GM18909 (cell line): Measurements from ENCODE around the gene PARD3B.

Experiments used
- ATAC-seq: cut with Tn5 transposase; IDR thresholded peaks from one replicate; pipeline ENCODE4 v1.9.1; 2021; ENCODE audit warnings: mild to moderate bottlenecking; ENCODE audit not compliant: unreplicated experiment, poor library complexity

Gene PARD3B

DNA sequence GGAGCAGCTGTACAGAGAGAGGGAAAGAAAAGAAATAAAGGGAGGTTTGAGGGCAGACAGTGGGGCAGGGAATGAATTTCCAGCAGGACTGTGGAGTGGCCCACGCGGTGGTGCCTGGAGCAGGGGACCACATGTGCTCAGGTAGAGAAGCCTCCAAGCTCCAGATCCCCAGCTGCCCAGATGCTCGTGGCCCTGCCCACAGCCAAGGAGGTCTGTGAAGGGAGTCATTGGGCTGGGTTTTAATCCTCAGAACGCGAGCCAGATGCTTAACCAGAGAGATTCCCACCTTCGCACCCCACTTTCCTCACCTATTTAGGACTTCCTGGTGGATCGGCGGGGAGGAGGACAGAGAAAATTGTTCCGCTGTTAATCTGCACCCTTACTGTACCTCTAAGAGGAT, 369.4 kb downstream of the PARD3B start:
- ATAC-seq = no peak

DNA sequence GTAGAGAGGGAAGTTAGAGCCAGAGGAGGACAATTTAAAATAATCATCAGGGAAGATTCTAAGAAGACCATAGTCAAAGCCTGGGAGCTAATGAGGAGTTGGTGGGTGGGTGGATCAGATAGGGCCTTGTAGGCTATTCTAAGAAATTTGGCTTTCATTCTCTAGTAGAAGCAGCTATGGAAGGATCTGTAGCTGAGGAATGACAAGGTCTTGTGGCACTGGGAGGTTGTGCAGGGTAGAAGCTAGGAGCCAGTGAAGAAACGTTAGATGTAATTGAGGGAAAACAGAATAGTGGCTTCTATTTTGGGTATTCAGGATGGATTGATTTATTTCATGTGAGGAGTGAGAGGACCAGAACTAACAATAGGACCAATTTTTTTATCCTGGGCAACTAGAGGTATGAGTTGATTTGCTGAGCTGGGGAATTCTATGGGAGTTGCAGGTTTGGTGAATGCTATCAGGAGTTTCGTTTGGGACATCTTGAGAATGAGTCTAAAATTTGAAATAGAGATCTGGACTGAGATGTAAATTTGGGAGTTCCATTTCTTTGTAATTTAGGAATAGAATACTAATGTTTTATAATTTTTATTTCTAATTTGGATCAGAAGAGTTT, 371.9 kb downstream of the PARD3B start:
- ATAC-seq = no peak

DNA sequence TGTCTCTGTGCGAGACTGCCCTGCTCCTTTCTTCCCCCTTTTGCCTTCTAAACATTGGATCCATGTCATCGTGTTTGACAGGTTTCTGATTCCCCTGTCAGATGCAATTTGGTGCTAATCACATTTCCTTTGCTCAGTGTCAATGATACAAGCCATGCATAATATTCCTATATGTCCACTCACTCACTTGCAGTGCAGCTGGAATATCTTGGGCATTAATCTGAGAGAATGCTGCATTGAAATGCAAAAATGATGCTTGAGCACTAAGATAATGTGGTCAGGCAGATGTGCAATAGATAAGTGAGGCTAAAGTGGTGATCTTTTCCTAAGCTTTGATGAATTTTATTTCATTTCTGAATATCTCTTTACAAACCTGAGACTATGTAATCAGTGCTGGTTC, 375.5 kb downstream of the PARD3B start:
- ATAC-seq = no peak

DNA sequence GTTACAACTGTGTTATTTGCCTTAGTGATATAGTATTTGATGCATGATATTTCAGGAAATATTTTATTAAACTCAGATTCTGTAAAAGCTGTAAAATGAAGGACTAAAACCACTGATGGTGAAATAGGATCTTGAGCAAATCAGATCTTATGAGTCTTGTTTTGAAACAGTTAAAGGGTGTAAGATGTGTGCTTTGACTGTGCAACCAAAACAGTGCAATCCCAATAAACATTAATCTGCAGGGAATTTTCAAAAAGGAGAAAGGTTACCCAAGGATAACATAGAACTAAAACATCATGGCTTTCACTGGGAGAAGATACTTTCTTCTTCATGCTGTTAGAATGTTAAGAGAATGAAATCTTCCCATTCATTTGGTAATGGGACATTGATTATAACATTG, 378.7 kb downstream of the PARD3B start:
- no peak for ATAC-seq

DNA sequence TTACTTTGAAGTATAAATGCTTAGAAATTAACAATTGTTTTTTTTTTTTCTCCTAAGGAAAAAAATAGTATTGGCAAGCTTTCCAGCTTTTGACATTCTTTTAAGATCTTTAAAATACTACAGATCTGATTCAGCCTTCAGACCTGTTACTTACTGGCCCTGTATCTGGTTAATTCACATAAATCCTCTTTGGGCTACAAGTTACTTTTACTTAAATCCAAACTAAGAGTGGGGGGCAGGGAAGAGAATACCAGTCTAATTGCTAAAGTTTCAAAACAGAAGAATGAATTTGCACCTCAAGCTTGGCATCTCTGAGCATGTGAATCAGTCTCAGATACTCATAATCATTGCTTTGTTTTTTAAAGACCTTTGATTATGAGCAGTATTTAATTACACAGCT, 386.3 kb downstream of the PARD3B start:
- no peak for ATAC-seq

DNA sequence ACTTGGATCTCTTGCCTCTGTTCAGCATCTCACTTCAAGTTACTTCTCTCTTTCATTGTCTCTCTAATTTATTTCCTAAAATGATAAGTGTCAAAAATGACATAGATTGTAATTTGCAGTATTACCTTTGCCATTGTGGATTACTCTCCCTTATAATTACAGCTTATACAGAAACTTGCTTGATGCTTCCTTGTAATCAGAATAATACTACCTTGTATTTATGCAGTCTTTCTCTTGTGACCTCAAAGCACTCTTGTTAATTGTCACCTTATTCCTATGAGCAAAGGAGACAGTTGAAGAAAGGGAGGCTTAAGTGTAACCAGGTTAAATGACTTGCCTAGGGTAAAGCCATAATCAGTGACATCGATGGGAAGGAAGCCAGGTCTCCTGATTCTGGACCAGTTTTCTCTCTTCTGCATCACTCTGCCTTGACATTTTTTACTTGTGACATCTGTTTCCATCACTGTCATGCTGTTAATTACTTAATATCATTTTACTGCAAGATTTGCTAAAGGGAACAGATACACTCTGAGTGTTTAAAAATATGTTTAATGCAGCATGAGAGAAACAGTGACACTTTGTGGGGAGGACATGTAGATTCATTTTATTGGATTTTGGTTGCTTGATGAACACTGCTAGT, 388.6 kb downstream of the PARD3B start:
- ATAC-seq = no peak

DNA sequence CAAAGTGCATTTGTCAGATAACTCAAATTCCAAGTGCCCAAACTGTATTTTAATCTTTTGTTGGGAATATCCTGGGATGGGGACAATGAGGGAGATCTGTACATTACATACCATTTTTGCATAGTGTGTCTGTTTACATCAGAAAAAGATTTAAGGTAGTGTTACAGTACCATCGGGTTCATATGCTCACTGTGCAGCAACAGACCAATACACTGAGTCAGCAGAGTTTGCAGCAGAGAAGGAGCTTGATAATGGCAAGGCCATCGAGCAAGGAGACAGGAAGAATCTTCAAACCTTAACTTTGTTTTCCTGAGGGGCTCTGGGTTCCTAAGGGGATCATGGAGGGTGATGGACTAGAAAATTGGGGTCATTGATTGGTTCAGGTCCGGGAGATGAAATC, 399.7 kb downstream of the PARD3B start:
- ATAC-seq = no peak

DNA sequence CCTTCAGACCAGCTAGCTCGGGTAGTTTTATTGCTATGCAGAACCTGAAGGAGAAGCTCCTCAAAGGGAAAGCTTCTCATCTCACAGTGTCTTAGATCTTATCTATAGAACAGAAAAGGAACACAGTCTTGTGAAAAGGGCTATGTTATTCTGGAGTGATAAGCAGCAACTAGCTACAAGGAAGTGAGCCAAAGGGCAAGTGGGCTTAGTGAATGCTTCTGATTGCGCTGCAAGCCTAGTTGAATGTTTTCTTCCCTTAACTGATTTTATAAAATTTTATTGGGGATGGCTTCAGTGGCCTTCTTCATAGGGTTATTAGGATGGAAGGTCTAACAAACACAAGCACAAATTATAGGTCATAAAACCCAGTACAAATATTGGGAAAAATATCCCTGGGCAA, 400.1 kb downstream of the PARD3B start:
- ATAC-seq = no peak

DNA sequence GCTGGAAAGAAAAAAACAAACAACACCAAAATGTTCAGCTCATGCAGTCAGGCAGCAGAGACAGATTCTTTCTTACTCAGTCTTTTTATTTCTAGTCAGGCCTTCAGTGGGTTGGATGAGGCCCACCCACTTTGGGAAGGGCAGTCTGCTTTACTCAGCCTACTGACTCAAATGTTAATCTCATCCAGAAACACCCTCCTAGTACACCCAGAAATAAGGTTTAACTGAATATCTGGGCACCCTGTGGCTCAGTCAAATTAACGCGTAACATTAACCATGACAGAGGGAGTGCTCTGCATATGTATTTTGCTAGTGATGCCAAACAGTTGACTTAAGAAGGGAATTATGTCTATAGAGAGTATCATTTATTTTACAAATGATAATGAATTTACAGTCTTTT, 401.6 kb downstream of the PARD3B start:
- ATAC-seq = no peak

DNA sequence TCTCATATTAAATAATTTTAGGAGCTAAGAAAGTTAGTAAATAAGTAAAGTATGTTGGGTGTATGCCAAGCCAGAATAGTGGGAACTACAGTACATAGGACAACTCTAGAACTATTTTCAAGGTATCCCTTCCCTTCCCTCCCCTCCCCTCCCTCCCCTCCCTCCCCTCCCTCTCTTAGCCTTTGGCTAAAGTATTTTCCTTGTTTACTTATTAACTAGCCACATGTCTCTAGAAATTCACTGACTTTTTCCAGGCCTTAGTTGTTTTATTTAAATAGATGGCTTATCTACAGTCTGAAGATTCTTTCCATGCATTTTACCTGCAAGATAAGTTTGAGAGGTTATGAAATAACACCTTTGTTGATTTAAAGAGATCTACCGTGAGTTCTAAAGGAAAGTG, 402.1 kb downstream of the PARD3B start:
- no peak for ATAC-seq

DNA sequence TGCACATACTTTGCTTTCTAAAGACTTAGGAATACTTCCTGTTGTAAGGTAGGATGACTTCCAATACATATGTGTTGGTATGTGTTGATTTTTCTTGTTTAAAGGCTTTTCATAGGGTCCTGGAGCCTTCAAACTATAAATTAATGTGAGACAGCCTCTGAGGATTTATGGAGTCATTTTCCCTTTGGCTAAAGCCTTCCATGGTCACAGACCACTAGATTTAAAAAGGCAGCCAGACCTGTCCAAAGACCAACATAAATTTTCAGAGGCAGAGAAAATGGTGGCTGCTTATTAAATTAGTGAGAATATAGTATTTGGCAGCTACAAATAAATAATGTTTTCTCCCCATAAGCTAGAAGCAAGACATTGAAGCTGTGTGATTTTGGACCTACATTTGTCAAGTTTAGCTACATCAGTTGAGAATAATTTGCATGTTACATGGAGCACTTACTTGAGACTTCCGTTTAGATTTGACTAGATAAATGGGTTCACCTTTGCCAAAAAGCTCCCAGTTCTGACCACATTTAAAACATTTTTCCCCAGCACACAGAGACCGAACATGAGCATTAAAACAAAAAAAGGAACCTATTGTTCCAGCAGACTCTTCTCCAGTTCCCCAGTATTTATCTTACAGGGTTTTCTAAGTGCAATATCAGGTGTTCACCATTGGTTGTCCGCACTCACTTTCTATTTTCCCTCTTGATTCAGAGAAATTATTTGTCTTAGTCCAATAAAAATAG, 402.9 kb downstream of the PARD3B start:
- ATAC-seq = no peak

DNA sequence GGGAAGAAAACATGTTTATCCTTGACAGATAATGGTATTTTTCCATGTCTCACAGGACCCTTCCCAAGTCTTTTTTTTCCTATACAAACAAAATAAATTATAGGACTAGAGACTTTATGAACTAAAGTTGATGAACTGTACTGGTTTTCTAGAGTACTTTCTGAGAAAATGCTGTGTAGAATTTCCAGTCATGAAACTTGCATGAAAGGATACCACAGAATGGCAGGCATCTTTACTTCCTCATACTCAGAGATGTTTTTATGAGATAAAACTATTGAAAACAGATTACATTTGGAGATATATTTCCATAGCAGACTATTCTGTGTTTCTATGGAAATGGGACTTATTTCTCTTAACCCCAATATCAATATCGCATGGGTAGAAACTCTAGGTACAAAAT, 403.5 kb downstream of the PARD3B start:
- no peak for ATAC-seq

DNA sequence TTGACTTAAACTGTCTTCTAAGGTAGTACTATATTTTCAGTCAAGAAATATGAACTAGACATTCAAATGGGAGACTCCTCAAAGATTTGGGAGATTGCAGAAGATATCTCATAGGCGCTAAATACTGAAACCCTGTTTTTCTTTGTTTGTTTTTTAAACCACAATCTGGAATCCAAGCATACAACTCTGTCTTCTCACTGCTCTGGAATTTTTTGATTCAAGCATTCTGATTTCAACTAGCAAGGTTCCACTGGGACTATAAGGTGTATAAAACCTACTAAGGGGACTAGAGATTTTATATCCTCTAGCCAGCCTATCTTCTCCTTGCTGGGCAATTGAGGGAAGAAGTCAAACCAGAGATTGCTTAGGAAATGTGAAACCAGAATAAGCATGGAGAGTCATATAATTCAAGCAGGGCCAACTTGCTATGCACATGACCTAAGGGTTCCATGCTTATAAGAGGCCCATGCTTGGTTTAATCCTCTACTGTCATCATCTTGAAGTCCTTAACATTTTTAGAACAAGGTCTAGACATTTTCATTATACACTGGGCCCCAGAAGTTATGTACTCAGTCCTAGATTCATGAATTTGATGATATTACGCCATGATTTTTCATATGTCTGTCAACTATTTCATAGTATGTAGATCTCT, 405.5 kb downstream of the PARD3B start:
- no peak for ATAC-seq

DNA sequence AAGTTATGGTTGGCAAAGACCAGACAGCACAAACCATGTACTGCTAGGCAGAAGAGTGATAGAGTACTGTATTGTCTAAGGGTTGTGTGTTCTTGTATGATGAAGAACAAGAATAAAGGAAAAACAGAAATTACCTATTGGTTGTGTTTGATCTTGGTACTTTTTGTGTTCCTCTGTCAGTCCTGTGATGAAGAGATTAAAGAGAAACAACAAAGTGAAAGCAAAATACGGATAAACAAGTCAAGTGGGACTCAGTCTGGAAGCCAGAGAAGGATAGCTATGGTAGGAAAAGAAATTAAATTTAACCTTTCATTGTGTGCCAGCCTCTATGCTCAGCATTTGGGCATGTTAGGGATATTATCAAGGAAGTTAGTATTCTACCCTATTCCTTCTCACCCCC, 413.1 kb downstream of the PARD3B start:
- no peak for ATAC-seq

DNA sequence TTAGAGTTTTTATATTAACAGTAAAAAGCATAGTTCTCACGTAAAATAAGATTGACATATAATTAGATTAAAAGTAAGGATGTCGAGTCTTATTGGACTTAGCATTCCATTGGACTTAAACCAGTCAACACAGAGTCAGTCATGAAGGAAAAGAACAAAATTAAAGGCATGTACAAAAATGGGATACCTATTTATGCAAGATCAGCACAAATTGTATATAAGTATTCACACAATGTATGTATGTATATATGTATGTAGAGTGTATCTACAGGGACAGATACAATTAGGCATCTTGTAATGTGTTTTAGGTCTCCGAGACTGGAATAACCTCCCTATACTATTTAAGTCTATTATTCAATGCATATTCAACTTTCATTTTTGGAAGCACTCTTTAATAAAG, 419.1 kb downstream of the PARD3B start:
- no peak for ATAC-seq

DNA sequence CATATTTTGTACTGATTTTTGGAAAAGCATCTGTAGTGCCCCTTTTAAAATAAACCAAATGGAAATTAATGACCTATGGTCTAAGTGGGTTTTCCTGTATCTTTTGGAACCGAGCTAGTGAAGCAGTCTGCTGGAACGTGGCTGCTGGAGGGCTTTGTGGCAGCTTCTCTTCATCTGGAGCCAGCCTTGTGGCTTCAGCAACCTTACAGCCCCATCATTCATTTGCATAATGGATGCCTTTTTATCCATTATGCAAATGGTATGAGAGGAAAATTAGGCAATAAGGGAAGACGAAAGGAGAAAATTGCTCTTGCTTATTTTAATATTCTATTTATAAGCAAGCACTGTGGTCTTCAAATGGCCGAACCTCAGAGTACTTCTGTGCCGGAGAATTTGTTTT, 421.0 kb downstream of the PARD3B start:
- ATAC-seq = no peak

DNA sequence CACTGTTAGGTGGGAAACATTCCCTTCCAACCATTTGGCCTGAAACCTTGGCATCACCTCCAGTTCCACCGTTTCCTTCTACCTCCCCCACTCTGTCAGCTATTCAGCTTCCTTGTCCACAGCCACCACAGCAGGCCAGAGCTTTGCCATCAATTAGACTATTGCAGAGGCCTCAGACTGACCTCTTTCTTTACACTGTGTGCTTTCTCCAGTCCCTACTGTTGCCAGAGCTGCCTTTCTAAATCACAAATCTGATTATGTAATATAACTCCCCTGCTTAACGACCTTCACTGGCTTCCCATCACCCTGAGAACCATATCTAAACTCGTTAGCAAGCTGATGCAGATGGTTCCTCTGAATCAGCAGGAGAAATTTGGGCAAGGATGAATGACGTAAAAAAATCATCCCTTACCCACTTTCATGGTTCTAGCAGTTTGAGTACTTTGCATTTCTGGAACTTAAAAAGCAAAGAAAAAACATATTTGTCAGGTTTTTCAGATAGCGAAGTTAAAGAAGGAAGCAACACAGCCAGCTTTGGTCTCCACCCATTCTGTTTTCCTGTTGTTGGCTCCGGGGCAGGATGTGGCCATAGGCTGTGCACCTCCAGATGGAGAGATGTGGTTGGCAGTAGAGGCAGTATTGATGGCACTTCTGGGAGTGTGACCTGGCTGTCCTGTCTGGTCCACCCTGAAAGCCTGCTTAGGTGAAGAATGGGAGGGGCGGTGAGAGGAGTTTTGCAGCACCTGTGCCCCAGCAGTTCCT, 422.1 kb downstream of the PARD3B start:
- ATAC-seq = no peak

DNA sequence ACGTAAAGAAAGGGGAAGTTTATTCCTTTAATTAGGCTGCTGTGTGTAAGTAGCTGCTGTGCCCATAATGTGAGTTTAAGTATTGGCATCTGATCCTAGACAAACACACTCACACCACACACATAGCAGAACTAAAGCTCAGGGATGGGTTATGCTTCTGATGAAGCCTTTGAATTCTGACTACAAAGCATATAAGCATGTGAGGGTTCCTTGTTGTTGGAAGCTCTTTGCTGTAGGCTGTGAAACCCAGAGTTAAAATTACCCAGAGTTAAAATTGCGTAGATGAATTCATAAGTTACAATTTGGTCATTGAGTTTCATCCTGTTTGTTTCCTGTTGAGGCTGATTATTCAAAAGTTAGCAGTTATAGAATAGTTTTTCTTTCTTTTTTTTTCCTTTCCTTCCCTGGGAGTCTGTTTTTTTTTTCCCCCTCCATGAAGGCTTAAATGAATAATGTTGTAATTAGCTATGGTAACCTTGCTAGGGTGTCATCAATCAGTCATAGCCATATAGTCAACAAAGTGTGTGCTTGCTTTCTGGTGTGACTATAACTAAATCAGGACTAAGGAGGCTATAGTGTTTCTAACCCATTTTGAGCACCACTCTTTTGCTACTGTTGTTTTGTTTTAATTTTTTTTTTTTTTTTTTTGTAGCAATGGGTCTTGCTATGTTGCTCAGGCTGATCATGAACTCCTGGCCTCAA, 426.1 kb downstream of the PARD3B start:
- ATAC-seq = no peak

DNA sequence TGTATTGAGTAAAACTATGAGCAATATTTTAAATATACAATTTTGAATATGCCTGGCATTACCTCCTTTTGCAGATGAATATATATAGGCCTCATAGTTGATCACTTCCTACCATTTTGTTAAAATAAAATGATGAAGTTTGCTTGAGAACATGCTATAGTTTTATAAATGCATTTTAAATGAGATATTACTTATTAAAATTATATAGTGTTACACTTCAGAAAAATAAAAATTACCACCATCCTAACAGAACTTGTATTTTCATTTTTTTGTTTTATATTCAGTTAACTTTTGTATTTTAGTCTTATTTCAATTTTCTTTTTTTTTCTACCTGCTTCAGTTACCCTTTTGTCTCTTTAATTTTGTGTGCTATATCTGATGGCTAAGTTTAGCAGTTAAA, 426.9 kb downstream of the PARD3B start:
- ATAC-seq = no peak
